Measurements from ENCODE around the gene PDZD2. TPM values are rescaled to one million over a fixed set of nuclear protein-coding genes. Genes with fewer than 3 reads are reported as not detected.

The PDZD2 gene
- total RNA-seq, 1 experiment from 2014 or later: not detected

DNA sequence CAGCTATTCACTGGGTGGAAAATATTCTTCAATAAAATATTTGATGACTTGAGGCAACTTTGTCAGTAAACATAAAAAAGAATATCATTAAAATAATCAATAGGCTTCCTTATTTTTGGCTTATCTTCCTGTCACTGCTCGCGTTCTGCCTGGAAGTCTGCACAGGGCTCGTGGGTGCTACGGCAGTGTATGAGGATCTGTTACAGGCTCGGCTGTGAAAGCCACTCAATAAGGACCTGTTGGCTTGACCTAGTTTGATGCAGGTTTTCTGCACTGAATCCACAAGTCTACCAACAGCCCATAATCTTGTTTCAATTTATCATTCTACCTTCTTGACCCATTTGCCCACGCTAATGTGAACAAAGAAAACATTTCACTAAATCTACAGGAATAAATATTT, 97.2 kb downstream of the PDZD2 start:
- no TSS peak for BruUV-seq (replicated peaks)
- H3K27ac ChIP-seq: no peak overlapping the region
- POLR2A ChIA-PET (ENCODE audit: unreplicated experiment): no interaction called here

GRCh38 chr5:31738199-31738598, 99.3 kb downstream of the PDZD2 start:
- BruUV-seq (replicated peaks): no TSS peak
- H4K20me1 ChIP-seq (ENCODE audit: insufficient read depth): no peaks in the 10 kb centered on the region
- no peak overlapping the region for H3K4me2 ChIP-seq
- POLR2A ChIA-PET (ENCODE audit: unreplicated experiment): no interaction called here
- no peak overlapping the region for H3K4me3 ChIP-seq
- intact Hi-C loops (cut with micrococcal nuclease; ENCODE audit: unreplicated experiment): no loop called here
- peaks cover 56% of the 10 kb centered on the region for H3K27me3 ChIP-seq (ENCODE audit: insufficient read depth, low read depth)
- no peaks in the 10 kb centered on the region for H3F3A ChIP-seq (ENCODE audit: insufficient read depth, low read depth)
- H3K27ac ChIP-seq: no peak overlapping the region
- H2AFZ ChIP-seq: no peak overlapping the region
- no peaks in the 10 kb centered on the region for H3K9me3 ChIP-seq (ENCODE audit: insufficient read depth, low read depth)
- no peak for DNase-seq
- H3K9me2 ChIP-seq (ENCODE audit: insufficient read depth): no peaks in the 10 kb centered on the region
- CTCF ChIA-PET: no interaction called here
- H3K79me2 ChIP-seq (ENCODE audit: low read depth): no peaks in the 10 kb centered on the region
- no peaks in the 10 kb centered on the region for H3K36me3 ChIP-seq (ENCODE audit: low read depth)
- TF ChIP-seq, protein P1, sequence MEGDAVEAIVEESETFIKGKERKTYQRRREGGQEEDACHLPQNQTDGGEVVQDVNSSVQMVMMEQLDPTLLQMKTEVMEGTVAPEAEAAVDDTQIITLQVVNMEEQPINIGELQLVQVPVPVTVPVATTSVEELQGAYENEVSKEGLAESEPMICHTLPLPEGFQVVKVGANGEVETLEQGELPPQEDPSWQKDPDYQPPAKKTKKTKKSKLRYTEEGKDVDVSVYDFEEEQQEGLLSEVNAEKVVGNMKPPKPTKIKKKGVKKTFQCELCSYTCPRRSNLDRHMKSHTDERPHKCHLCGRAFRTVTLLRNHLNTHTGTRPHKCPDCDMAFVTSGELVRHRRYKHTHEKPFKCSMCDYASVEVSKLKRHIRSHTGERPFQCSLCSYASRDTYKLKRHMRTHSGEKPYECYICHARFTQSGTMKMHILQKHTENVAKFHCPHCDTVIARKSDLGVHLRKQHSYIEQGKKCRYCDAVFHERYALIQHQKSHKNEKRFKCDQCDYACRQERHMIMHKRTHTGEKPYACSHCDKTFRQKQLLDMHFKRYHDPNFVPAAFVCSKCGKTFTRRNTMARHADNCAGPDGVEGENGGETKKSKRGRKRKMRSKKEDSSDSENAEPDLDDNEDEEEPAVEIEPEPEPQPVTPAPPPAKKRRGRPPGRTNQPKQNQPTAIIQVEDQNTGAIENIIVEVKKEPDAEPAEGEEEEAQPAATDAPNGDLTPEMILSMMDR (conservative IDR thresholded peaks at IDR 0.05): no peak
- no peak for TF ChIP-seq EZH2 (IDR thresholded peaks at IDR 0.05; ENCODE audit: low read depth)
- no peaks in the 10 kb centered on the region for H3K4me1 ChIP-seq (replicated peaks; ENCODE audit: insufficient read depth)

More for the DNA sequence above, 97.2 kb downstream of the PDZD2 start:
- H3K4me3 ChIP-seq: no peak overlapping the region
- CTCF ChIA-PET: interaction anchor here (0.6 kb wide), 1 partner anchor 89 kb away, joined by 5 read pairs; no protein-coding TSS in a partner anchor
- H3K4me2 ChIP-seq: no peak overlapping the region
- H3K4me1 ChIP-seq (replicated peaks; ENCODE audit: insufficient read depth): no peaks in the 10 kb centered on the region
- no peaks in the 10 kb centered on the region for H4K20me1 ChIP-seq (ENCODE audit: insufficient read depth)
- H2AFZ ChIP-seq: no peak overlapping the region
- intact Hi-C loops (cut with micrococcal nuclease; ENCODE audit: unreplicated experiment): no loop called here
- peaks cover 76% of the 10 kb centered on the region for H3K27me3 ChIP-seq (ENCODE audit: insufficient read depth, low read depth)
- TF ChIP-seq EZH2 (IDR thresholded peaks at IDR 0.05; ENCODE audit: low read depth): no peak
- TF ChIP-seq, protein P1 (conservative IDR thresholded peaks at IDR 0.05): no peak
- DNase-seq: no peak
- no peaks in the 10 kb centered on the region for H3F3A ChIP-seq (ENCODE audit: insufficient read depth, low read depth)
- no peaks in the 10 kb centered on the region for H3K9me3 ChIP-seq (ENCODE audit: insufficient read depth, low read depth)
- no peaks in the 10 kb centered on the region for H3K79me2 ChIP-seq (ENCODE audit: low read depth)
- H3K36me3 ChIP-seq (ENCODE audit: low read depth): no peaks in the 10 kb centered on the region
- no peaks in the 10 kb centered on the region for H3K9me2 ChIP-seq (ENCODE audit: insufficient read depth)

- TF ChIP-seq EZH2 (IDR thresholded peaks at IDR 0.05; ENCODE audit: low read depth): no peak
- TF ChIP-seq, protein P1 (conservative IDR thresholded peaks at IDR 0.05): no peak
- Histone ChIP-seq H3K27ac (no peak overlapping the region), H3K4me3 (no peak overlapping the region), H3K79me2 (ENCODE audit: low read depth) (no peaks in the 10 kb centered on the region), H3K36me3 (ENCODE audit: low read depth) (no peaks in the 10 kb centered on the region), H3K4me2 (no peak overlapping the region), H3K9me2 (ENCODE audit: insufficient read depth) (no peaks in the 10 kb centered on the region; the same call in 1 of the 2 replicates), H4K20me1 (ENCODE audit: insufficient read depth) (no peaks in the 10 kb centered on the region), H3K27me3 (ENCODE audit: insufficient read depth, low read depth) (peaks cover 52% of the 10 kb centered on the region), H3K9me3 (ENCODE audit: insufficient read depth, low read depth) (no peaks in the 10 kb centered on the region), H2AFZ (no peak overlapping the region), H3F3A (ENCODE audit: insufficient read depth, low read depth) (no peaks in the 10 kb centered on the region), H3K4me1 (replicated peaks; ENCODE audit: insufficient read depth) (no peaks in the 10 kb centered on the region)
- no TSS peak for BruUV-seq (replicated peaks)
- DNase-seq: no peak
- ChIA-PET CTCF (no interaction called here), POLR2A (ENCODE audit: unreplicated experiment) (no interaction called here)
- intact Hi-C loops (cut with micrococcal nuclease; ENCODE audit: unreplicated experiment): no loop called here
Observed at GRCh38 chr5:31741496-31741895, 102.6 kb downstream of the PDZD2 start.

Data from PC-9 (cell line).